ENCODE data around the gene MAML3.
"Not testable (repeated sequence)": the region's sequence is repeated elsewhere in the genome, so short reads cannot be mapped to it uniquely, and the experiment has no call there.

MAML3 gene

DNA sequence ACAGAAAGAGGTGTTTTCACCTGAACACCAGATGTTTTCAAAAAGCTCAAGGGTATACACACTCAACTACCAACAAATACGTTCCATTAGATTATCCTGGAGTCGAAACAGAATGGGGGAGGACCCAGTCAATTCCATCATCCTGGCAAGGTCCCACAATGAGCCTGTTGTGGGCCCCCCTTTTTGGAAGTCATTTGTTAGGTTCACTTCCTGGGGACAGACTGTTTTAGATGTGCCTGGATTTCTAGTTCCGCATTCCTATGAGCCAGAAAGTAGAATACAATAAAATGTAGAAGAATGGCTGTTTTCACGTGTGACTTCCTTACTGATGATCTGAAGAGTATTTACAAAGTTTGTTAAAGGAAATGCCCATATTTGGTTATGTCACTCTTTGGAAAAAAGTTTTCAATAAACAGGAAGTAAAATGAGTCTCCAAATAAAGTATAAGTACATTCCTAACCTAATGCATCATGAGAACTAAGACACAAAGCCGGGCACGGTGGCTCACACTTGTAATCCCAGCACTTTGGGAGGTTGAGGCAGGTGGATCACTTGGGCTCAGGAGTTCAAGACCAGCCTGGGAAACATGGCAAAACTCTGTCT lies 192.5 kb downstream of the MAML3 start:
- DNase-seq (ENCODE audit: low read depth): no peak

DNA sequence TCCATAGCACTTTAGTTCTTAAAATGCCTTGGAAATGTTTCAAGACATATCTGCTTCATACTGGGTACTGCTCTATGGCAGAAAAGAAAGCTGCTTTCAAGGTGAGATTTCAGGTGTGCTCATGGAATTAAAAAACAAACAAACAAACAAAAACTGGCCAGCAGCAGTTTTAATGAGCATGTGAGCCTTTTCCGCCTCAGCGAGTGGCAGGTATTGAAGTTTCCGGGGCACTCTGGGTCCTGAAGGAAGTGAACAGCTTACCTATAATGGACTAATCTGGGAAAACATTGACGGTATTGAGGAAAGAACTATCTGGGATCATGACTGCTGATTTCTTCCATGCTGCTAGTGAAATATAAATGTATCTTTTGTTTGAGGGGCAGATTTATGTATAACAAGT lies 194.6 kb downstream of the MAML3 start:
- DNase-seq (ENCODE audit: low read depth): no peak

DNA sequence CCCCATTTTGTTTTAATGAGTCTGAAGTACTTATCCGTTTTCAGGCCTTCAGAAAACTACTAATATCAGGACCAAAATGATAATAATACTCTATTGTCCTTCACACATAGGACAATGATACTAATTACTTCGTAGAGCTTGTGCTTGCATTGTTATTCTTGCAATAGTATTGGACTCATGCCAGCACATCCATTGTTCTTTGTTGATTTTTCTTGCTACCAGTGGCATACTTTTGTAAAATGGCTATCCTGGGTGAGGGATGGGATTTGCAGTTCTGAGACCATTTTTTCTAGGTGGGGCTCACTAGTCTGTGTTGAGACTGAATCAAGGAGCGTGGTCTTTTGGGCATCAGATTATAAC lies 195.3 kb downstream of the MAML3 start:
- DNase-seq (ENCODE audit: low read depth): no peak

DNA sequence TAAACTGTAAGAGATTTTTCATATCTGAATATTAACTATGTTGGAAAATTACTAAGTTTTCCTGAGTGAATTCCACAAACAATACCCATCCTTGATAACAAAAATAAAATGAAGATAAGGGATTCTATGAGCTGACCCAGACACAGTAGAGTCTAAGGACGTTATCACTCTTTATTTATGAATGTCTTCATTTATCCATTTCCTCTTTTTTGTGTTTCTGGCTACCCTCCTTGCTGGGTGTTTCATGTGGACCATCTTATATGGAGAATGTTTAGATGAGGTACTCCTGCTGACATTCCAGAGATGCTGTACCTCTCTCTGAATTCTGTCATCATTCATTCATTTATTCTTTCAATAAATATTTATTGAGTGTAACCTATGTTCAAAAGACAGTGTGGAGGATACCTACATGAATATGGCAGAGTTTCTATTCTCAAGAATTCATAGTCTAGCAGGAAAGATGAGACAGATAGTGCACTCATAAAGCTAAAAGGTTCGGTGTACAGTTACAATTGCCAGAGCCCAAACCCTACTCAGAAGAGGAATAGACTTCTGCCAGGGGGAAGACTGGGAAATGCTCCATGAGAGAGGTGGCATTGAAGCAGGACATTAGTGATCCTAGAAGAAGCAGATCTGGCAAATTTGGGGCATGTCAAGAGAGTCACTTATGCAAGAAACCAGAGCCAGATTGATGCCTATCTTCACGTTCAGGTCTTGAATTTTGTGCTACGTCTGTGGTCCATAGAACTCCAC lies 195.8 kb downstream of the MAML3 start:
- no peak for DNase-seq (ENCODE audit: low read depth)

DNA sequence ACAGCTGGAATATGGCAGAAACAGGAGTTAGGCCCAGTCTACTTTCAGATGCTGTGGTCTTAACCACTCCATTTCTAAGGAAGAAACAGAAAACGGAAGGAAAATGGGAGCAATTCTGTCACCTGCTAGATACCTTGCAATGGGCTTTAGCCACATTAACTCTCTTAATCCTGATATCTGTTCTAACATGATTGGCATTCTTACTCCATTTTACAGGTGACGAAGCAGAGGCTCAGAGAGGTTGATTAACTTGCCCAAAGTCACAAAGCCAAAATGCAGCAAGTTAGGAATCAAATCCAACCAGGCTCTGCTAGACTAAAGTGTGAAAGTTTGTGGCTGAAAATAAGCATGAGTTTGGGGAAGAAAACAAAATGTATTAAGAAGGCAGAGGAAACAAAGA lies 196.9 kb downstream of the MAML3 start:
- DNase-seq (ENCODE audit: low read depth): no peak

DNA sequence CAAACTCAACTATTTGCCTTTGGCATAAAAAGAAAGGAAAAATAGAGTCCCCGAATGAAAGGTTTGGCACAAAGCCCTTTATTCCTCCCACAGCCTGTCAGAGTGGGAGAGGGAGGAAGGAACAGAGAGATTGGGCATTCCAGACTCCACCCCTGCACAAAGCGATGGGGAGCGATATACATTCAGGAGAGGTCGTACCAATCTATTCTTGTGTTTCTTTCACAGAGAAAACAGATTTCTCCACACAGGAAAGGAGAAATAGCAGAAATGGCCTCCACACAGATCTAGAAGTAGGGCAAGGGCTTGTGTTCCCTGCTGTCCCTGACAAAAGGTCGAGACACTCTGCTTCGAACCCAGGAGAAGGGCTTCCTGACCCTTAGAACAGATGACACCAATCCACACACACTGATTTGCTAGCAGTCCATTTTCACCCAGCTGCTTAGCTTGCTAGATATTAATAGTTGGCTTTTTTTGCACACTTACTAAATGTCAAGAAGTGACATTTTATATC lies 197.4 kb downstream of the MAML3 start:
- no peak for DNase-seq (ENCODE audit: low read depth)

- no peak for DNase-seq (ENCODE audit: low read depth)
Measured at GRCh38 chr4:139955600-139955999, 198.4 kb downstream of the MAML3 start.

GRCh38 chr4:139954512-139954911 lies 199.5 kb downstream of the MAML3 start:
- DNase-seq (ENCODE audit: low read depth): no peak

- DNase-seq (ENCODE audit: low read depth): peak; percentile 66
Measured at GRCh38 chr4:139951021-139951420, 203.0 kb downstream of the MAML3 start.

DNA sequence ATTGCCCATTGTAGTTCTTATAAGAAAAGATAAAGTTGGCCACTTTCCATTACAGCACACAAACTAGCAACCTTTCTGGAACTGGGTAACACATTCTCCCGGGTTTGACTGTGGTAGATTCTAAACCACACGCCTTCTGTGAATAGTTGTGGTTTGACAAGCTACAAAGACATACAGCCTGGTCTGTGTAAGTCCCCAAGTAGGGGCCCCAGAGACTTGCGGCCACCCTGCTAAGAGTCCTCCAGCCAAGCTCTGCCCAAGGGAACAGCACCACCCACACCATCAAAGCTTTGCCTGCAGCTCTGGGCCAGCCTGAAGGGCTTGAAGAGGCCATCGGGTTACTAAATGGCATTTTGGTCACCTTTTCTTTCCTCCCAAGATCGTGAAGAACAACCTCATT lies 203.4 kb downstream of the MAML3 start:
- DNase-seq (ENCODE audit: low read depth): peak; percentile 74

DNA sequence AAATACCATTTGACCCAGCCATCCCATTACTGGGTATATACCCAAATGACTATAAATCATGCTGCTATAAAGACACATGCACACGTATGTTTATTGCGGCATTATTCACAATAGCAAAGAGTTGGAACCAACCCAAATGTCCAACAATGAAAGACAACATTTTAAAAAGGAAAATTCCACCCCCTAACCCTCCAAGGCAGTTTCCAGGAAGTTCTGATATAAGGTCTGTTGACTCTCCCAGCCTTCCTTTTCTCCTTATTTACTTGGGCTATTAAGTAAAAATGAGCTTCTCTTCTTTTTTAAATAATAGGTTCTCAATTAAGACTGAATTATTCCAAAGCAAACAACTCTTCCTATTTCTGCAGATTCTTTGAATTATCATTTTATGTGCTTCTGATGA lies 209.1 kb downstream of the MAML3 start:
- DNase-seq (ENCODE audit: low read depth): not testable (repeated sequence)

DNA sequence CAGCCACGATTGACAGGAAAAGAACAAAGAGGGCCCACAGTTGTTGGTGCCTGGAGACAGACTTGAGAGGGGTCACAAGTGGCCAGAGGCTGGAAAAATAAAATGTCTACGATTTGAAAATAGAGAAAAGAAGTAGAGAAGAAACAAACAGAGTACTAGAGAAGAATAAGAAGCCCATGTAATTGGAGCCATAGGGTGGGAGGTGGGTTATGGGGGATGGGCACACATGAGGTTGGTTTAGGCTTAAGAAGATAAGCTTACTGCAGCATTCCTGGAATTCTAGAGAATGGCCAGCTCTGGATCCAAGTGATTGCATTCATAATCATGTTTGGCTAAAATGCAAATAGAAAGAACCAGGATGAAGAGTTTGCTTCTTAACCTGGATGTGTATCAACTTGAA lies 210.7 kb downstream of the MAML3 start:
- peak; percentile 57 for DNase-seq (ENCODE audit: low read depth)

DNA sequence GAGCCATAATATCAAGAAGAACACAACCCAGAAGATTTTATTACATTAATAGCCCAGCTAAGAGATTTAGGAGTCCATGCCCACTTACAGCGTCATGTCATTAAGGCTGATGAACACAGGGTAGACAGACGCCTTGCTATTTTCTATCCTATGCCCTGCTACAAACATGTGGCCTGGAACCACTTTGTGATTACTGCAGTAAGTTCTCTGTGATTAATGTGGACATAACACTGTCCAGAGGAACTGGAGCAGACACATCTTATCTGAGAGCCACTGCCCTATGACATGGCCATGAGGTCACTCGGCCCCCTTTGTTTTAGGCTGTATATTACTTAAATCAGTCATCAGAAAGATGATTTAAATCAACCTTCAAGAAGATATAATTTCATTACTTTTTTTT lies 211.7 kb downstream of the MAML3 start:
- peak; percentile 21 for DNase-seq (ENCODE audit: low read depth)

GRCh38 chr4:139940600-139940999 lies 213.4 kb downstream of the MAML3 start:
- DNase-seq (ENCODE audit: low read depth): peak; percentile 12

GRCh38 chr4:139938414-139938813 lies 215.6 kb downstream of the MAML3 start:
- no peak for DNase-seq (ENCODE audit: low read depth)

DNA sequence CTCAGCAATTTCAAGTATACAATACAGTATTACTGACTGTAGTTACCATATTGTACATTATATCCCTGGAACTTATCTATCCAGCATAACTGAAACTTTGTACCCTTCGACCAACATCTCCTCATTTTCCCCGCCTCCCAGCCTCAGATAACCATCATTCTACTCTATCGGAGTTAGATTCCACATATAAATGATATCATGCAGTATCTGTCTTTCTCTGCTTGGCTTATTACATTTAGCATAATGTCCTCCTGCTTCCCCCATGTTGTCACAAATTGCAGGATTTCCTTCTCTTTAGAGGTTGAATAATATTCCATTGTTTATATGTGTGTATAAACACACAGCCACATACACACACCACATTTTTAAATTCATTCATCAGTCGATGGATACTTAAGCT lies 218.1 kb downstream of the MAML3 start:
- no peak for DNase-seq (ENCODE audit: low read depth)

GRCh38 chr4:139934708-139935195 lies 219.2 kb downstream of the MAML3 start:
- DNase-seq (ENCODE audit: low read depth): no peak

DNA sequence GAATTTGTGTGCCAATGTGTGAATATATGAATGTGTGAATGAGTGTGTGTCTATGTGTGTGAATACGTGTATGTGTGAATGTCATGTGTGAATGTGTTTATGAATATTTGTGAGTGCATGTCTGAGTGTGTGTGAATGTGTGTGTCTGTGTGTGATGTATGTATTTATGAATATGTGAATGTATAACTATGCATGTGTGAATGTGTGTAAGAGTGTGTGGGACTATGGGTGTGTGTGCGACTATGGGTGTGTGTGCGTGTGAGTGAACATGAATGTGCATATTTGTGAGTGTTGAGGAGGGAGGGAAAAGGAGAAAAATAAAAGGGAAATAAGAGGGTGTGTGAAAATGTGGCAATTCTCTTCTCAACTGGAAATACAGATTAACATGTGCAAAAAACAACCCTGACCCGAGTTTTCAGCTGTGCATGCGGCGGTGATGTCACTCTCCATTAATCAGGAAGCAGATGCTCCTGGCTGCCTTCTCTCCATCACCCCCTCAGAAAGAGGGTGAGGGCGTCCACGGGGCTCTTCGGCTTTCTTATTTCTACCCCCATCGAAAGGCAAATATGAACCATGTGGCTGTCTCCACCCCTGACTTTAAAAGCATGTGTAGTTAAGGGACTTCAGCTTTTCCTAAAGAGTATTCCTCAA lies 219.8 kb downstream of the MAML3 start:
- peak; percentile 13 for DNase-seq (ENCODE audit: low read depth)

DNA sequence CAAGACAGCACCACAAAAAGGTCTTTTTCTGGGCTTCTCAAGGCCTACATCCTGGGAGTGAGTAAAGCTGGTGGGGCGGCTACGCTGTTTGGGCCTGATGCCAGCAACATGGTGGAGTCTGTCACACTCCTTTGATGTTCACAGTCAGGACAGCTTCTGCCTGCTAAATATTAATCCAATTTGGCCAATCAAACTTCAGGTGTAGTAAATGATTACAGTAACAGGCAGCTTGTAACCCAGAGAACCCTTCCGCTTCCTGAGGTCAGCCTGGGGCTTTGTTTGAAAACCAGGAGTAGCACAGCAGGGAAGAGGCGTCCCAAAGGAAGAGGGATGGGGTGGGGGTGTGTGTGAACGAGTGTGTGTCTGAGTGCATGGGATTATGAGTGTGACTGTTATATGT lies 220.4 kb downstream of the MAML3 start:
- DNase-seq (ENCODE audit: low read depth): no peak

- DNase-seq (ENCODE audit: low read depth): no peak
Measured at GRCh38 chr4:139933104-139933503, 220.9 kb downstream of the MAML3 start.

- DNase-seq (ENCODE audit: low read depth): no peak
Measured at GRCh38 chr4:139924782-139925181, 229.2 kb downstream of the MAML3 start.

GRCh38 chr4:139922406-139923024 lies 231.5 kb downstream of the MAML3 start:
- peak; percentile 87 for DNase-seq (ENCODE audit: low read depth)
